ENCODE results near the gene RAMP1. TPM values are rescaled to one million over a fixed set of nuclear protein-coding genes. Genes with fewer than 3 reads are reported as not detected.

Gene RAMP1
- total and polyA plus RNA-seq, 9 of the 15 experiments (the other 6 are each of a cell fraction or from before 2014, with no cell fraction given), result 0.72 to 0.77 TPM; not detected in 7

DNA sequence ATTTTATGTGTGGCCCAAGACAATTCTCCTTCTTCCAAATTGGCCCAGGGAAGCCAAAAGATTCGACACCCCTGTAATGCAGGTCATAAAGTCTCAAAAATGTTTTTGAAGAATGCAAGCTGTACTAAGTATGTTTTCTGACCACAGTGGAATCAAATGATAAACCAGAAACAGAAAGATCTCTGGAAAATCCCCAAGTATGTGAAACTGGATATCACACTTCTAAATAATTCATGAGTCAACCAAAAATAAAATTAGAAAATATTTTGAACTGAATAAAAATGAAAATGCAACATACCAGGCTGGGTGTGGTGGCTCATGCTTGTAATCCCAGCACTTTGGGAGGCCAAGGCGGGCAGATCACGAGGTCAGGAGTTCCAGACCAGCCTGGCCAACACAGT is 73.3 kb downstream of the RAMP1 start:
- Histone ChIP-seq H3K4me1 (replicated peaks in 1 of 2; ENCODE audit: control insufficient read depth in 2 of 2, insufficient read depth in 2 of 2, low read length in 2 of 2) (peaks cover 4 to 5% of the 10 kb centered on the region in 2 experiments; a peak in 3 of 5 replicates), H3K4me3 (no peak overlapping the region), H4K20me1 (replicated peaks; ENCODE audit: control insufficient read depth, insufficient read depth, low read length) (no peaks in the 10 kb centered on the region), H3K27me3 (ENCODE audit: control insufficient read depth in 2 of 2, insufficient read depth in 2 of 2, low read length in 2 of 2) (no peaks in the 10 kb centered on the region), H3K9me3 (replicated peaks; ENCODE audit: control insufficient read depth, insufficient read depth, low read depth, low read length) (peaks cover 1% of the 10 kb centered on the region; the same call in 1 of the 2 replicates), H3K27ac (ENCODE audit: extremely low read depth, low read depth, low read length) (no peak overlapping the region), H3K4me2 (ENCODE audit: insufficient read depth, low read length) (no peak overlapping the region), H3K9me1 (ENCODE audit: control insufficient read depth, insufficient read depth, low read length) (no peaks in the 10 kb centered on the region), H2AFZ (ENCODE audit: low read depth, low read length) (no peak overlapping the region), H3K36me3 (ENCODE audit: control insufficient read depth, insufficient read depth, low read length) (no peaks in the 10 kb centered on the region), H3K9ac (ENCODE audit: insufficient read depth in 1 of 2, low read depth in 2 of 2, low read length in 2 of 2) (no peak overlapping the region), H3K79me2 (ENCODE audit: control insufficient read depth, insufficient read depth, low read length) (no peaks in the 10 kb centered on the region)
- DNase-seq (ENCODE audit: extremely low read depth in 1 of 4, low spot score in 3 of 4), result no peak
- ChIA-PET CTCF (ENCODE audit: low intra/inter-chr PET ratio) (no interaction called here), POLR2A (no interaction called here)
- no peak for TF ChIP-seq HDAC3 (IDR thresholded peaks at IDR 0.05; ENCODE audit: borderline replicate concordance, partially characterized antibody)
- no peak for TF ChIP-seq HNRNPL (IDR thresholded peaks at IDR 0.05; ENCODE audit: low read depth, low read length)
- TF ChIP-seq XRCC3 (IDR thresholded peaks at IDR 0.05), result no peak
- TF ChIP-seq RNF219 (CRISPR knock-in tag; IDR thresholded peaks at IDR 0.05), result no peak
- no peak for TF ChIP-seq E2F1 (CRISPR knock-in tag; IDR thresholded peaks at IDR 0.05)
- intact Hi-C loops (cut with micrococcal nuclease), result no loop called here
- no TSS peak for BruUV-seq (replicated peaks)
- WGBS (ENCODE audit: insufficient coverage, low coverage, missing lambda C conversion rate), result 35% methylated on average over 3 of the region's 3 CpGs
- FAIRE-seq, result no peak
- ATAC-seq, result no peak
- in situ Hi-C loops (cut with MboI), result no loop called here
